GM18505 (cell line): ENCODE data around the gene SLC6A7.

Experiments used
- ATAC-seq: cut with Tn5 transposase; IDR thresholded peaks from one replicate; pipeline ENCODE4 v1.9.1; 2021; ENCODE audit not compliant: unreplicated experiment
- POLR2A ChIP-seq: IDR thresholded peaks from 4 replicates; pipeline ENCODE4 v1.6.1; 2011; ENCODE audit warnings: borderline replicate concordance; ENCODE audit not compliant: insufficient read depth, insufficient read length; ENCODE audit errors: extremely low read depth

Gene SLC6A7

DNA sequence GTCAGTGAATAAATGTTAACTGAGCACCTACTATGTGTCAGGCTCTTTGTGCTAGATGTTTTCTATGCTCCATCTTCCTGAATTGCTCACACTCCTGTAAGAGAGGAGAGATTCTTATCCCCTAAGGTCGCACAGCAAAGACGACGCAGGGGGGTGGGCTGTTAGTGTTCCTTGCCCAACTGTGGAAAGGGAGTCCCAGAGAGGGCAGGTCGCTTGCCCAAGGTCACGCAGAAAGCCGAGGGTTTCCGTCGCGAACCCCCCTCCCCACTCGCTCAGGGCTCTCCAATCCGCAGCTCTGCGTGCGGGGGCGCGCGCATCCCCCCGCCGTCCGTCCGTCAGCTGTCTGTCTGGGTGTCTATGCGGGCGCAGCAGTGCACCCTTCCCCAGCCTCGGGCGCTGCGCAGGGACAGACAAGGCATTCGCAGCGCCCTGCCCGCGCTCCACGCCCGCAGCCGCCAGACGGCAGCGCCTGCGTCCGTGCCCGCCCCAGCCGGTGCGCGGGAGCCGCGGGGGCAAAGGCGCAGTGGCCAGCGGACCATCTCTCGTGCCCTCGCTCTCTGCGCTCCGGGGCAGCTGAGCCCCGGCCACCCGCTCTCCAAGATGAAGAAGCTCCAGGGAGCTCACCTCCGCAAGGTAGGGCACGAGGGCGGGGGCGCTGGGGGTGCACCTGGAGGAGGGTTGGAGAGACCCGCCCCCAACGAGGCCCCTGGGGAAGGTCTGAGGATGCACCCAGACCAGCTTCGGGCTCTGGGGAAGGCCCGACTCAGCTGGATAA lies at the start of gene SLC6A7:
SLC6A7 (plus strand) TSS at position 335 of the 775 bp plus-strand sequence; CDS start at position 601, 266 bp downstream.
- no peak for ATAC-seq
- no peak for TF ChIP-seq POLR2A

DNA sequence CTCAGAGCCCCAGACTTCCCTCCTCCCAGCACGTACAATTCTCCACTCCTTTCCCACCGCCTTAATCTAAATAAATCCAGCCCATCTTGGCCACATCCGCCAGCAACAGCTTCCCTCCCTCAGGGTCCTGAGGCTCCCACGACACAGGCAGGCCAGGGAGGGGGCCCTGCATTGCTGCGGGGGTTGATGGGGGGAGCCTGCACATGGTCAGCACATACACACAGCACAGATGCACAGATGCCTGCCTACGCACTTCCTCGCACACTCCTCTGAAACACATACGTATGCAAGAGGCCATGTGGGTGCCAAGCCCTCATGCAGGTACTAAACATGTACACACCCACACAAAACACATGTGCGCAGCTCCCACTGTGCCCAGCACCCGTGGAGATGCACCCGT lies 49.0 kb upstream of the SLC6A7 start:
- ATAC-seq: no peak
- TF ChIP-seq POLR2A: no peak

- no peak for TF ChIP-seq POLR2A
- ATAC-seq: no peak
Measured at GRCh38 chr5:150141544-150142184, 48.2 kb upstream of the SLC6A7 start.

- no peak for ATAC-seq
- TF ChIP-seq POLR2A: no peak
Measured at GRCh38 chr5:150142185-150142958, 47.5 kb upstream of the SLC6A7 start.

DNA sequence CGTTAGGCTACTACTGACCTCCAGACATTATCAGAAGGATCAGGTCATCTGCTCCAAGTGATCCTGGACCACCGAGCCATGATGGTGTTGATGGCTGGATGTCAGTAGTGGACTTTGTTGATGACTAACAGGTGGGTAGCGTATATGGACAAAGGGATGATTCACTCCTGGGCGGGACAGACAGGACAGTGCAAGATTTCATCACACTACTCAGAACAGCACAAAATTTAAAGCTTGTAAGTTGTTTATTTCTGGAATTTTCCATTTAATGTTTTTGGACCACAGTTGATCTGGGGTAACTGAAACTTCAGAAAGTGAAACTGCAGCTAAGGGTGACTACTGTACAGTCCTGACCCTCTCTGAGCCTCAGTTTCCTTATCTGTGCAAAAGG lies 46.9 kb upstream of the SLC6A7 start:
- no peak for ATAC-seq
- no peak for TF ChIP-seq POLR2A

DNA sequence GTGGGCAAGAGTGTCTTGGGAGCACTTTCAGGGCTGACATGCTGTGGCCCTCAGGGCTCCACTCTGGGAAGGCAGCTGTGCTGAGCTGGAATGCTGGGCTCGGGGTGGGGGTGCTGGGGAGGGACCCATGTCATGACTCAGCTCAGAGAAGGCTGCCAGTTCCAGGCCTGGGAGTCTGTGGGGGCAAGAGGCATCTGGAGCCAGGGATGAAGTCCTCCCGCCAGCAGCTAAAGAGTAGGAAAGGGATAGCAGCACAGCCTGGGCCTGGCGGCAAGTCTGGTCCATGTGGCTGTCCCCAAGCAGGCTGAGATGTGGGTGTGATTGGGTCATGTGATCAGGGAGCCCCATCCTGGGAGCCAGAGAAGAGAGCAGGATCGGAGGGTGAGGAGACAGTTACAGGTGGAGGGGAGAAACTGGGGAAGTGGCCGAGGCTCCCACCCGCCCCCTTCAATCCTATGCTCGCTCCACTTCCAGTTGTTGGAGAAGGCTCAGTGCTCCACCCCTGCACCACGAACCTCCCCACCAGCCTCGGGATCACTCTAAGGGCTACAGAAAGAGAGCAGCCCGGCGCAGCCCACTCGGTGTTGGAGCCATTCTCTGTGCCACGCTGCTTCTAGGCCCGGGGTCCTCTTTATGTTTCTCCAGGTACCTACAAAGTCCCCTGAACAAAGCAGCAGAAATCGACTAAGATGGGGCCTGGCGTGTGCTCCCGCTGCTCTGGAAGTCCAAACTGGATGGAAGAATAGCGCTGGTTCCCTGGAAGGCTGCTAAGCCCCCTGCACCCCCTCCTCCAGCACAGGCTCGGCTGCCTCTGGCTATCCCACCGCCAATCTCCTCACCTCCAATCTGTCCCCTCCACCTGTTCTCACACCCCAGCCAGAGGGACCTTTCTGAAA lies 46.3 kb upstream of the SLC6A7 start:
- TF ChIP-seq POLR2A: no peak
- ATAC-seq: no peak

DNA sequence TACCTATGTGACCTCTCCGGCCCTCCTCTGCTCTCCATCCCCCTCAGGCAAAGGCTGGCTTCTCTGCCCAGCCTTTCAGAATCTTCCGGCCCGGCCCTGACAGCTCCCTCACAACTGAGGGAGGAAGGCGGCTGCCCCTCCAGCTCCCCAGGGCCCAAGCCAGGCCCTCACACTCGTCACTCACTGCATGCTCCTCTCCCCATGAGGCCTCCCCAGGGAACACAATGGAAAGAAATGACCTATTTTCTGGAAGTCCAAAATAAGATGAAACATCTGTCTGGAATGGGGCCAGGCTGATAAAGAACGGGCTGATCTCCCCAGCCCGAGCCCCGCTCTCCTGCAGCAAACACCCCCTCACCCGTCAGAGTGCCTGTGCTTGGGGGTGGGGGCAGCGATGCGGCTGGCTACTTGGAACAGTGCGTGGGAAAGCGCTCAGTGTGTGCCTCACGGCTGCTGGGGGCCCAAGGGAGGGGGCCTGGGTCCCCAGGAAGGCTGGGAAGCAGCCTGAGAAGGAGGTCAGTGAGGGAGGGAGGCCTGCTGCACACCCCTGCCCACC lies 45.5 kb upstream of the SLC6A7 start:
- ATAC-seq: no peak
- no peak for TF ChIP-seq POLR2A

- no peak for ATAC-seq
- no peak for TF ChIP-seq POLR2A
Measured at GRCh38 chr5:150144879-150145278, 45.0 kb upstream of the SLC6A7 start.

GRCh38 chr5:150146235-150146634 lies 43.6 kb upstream of the SLC6A7 start:
- no peak for TF ChIP-seq POLR2A
- ATAC-seq: no peak

DNA sequence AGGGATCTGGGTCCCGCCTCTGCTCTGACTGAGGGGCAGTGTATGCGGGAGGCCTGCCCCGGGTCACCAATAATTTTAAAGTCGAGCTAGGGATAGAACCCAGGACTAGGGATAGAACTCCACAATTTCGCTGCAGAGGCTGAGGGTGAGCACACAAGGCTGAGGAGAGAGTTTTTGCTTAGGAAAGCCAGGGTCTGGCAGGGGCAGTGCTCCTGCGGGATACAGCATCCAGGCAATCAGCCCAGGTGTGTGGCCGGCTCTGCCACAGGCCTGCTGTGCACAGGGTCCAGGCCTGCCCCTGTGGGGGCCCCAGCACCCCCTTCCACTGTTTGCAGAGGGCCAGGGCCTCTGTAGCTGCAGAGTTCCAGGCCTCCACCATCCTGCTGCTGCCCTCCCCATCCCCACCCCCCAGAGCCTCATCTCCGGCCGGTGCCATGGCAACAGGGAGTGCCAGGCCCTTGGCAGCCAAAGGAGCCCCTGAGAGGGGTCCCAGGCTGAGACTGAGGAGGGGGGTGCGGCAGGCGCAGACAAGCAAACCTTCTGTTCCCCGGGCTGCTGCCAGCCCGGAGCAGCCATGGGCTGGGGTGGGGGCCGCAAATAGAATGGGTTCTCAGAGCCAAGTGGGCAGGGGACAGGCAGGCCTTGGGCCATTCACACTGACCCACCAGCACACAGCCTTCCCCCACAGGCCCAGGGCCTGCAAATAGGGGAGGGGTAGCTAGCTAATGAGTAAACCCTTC lies 42.8 kb upstream of the SLC6A7 start:
- TF ChIP-seq POLR2A: no peak
- ATAC-seq: no peak

GRCh38 chr5:150147670-150148069 lies 42.2 kb upstream of the SLC6A7 start:
- no peak for TF ChIP-seq POLR2A
- no peak for ATAC-seq
